HFFc6 (cell line): ENCODE measurements around the gene SLC39A11. TPM values are rescaled to one million over a fixed set of nuclear protein-coding genes. Genes with fewer than 3 reads are reported as not detected.

Experiments
- DNase-seq: peaks from one replicate; pipeline ENCODE4 v3.0.0-alpha.2; 2018
- H3K27ac Mint-ChIP-seq: 2 replicates; pipeline ENCODE4 v1.8.0; 2020; ENCODE audit warnings: mild to moderate bottlenecking, mixed read lengths
- H3K27me3 Mint-ChIP-seq: 2 replicates; pipeline ENCODE4 v1.8.0; 2021; ENCODE audit warnings: mild to moderate bottlenecking, moderate library complexity, mixed read lengths; ENCODE audit not compliant: insufficient read depth
- H3K36me3 Mint-ChIP-seq: 2 replicates; pipeline ENCODE4 v1.8.0; 2021; ENCODE audit warnings: low read depth, mixed read lengths
- H3K4me1 Mint-ChIP-seq: 2 replicates; pipeline ENCODE4 v1.8.0; 2020; ENCODE audit warnings: low read depth, mixed read lengths
- H3K4me3 Mint-ChIP-seq: 2 replicates; pipeline ENCODE4 v1.8.0; 2020; ENCODE audit warnings: mild to moderate bottlenecking, moderate library complexity, mixed read lengths
- H3K9me3 Mint-ChIP-seq: 2 replicates; pipeline ENCODE4 v1.8.0; 2020; ENCODE audit warnings: mild to moderate bottlenecking, mixed read lengths
- CTCF ChIP-seq: fragments of 200-600 bp; sonication (generic); IDR thresholded peaks from 2 replicates; pipeline ENCODE4 v1.5.0; 2021; ENCODE audit warnings: antibody characterized with exemption, mild to moderate bottlenecking
- total RNA-seq, 6 experiments: library from RNA; stranded (reverse); fragmentation: NEBNext Ultra II Directional; extraction: Animal tissue kit (Norgen Biotek cat#: 25700); gene quantifications; 2 replicates in 1 of 6; 3 replicates in 5 of 6; pipeline ENCODE4 v1.2.3, GENCODE V29; 2021

The SLC39A11 gene
- total RNA-seq, 6 experiments from 2014 or later = 29.7 to 40.6 (median 34.9) TPM

GRCh38 chr17:72696721-72697120, 395.8 kb downstream of the SLC39A11 start:
- Mint-ChIP-seq H3K27me3 (peaks cover 4% of the 10 kb centered on the region; the same call in 1 of the 2 replicates), H3K27ac (no peak overlapping the region), H3K9me3 (no peaks in the 10 kb centered on the region), H3K4me1 (peaks cover 37% of the 10 kb centered on the region), H3K4me3 (no peak overlapping the region), H3K36me3 (peaks cover 10% of the 10 kb centered on the region; the same call in 1 of the 2 replicates)
- DNase-seq = no peak
- TF ChIP-seq CTCF = no peak

GRCh38 chr17:72696156-72696555, 396.3 kb downstream of the SLC39A11 start:
- Mint-ChIP-seq H3K9me3 (no peaks in the 10 kb centered on the region), H3K27ac (no peak overlapping the region), H3K36me3 (peaks cover 10% of the 10 kb centered on the region; the same call in 1 of the 2 replicates), H3K27me3 (peaks cover 3% of the 10 kb centered on the region; the same call in 1 of the 2 replicates), H3K4me3 (no peak overlapping the region), H3K4me1 (peaks cover 43% of the 10 kb centered on the region)
- DNase-seq = no peak
- TF ChIP-seq CTCF = no peak

GRCh38 chr17:72693956-72694355, 398.5 kb downstream of the SLC39A11 start:
- H3K27ac Mint-ChIP-seq = no peak overlapping the region
- no peak overlapping the region for H3K4me3 Mint-ChIP-seq
- peaks cover 2% of the 10 kb centered on the region; the same call in 1 of the 2 replicates for H3K27me3 Mint-ChIP-seq
- H3K4me1 Mint-ChIP-seq = peaks cover 33% of the 10 kb centered on the region
- H3K9me3 Mint-ChIP-seq = no peaks in the 10 kb centered on the region
- DNase-seq = no peak
- TF ChIP-seq CTCF = no peak
- H3K36me3 Mint-ChIP-seq = peaks cover 8% of the 10 kb centered on the region

- Mint-ChIP-seq H3K4me1 (peaks cover 32% of the 10 kb centered on the region), H3K27me3 (peaks cover 2% of the 10 kb centered on the region; the same call in 1 of the 2 replicates), H3K36me3 (peaks cover 8% of the 10 kb centered on the region), H3K4me3 (no peak overlapping the region), H3K27ac (no peak overlapping the region), H3K9me3 (no peaks in the 10 kb centered on the region)
- TF ChIP-seq CTCF = no peak
- DNase-seq = no peak
Measured at GRCh38 chr17:72693151-72693878, 399.2 kb downstream of the SLC39A11 start.

- Mint-ChIP-seq H3K27me3 (peaks cover 2% of the 10 kb centered on the region; the same call in 1 of the 2 replicates), H3K27ac (no peak overlapping the region), H3K36me3 (peaks cover 8% of the 10 kb centered on the region), H3K9me3 (no peaks in the 10 kb centered on the region), H3K4me3 (no peak overlapping the region), H3K4me1 (peaks cover 32% of the 10 kb centered on the region)
- no peak for DNase-seq
- no peak for TF ChIP-seq CTCF
Measured at GRCh38 chr17:72692676-72693075, 399.8 kb downstream of the SLC39A11 start.
